GM13976 (cell line): ENCODE data around the gene ANKDD1B.
"Not testable (repeated sequence)": the region's sequence is repeated elsewhere in the genome, so short reads cannot be mapped to it uniquely, and the experiment has no call there.

Experiments used
- DNase-seq: peaks from one replicate; pipeline ENCODE4 v3.0.0; 2012; ENCODE audit warnings: low spot score
- CTCF ChIP-seq: IDR thresholded peaks from 2 replicates; pipeline ENCODE4 v1.5.1; 2012; ENCODE audit warnings: borderline replicate concordance, mild to moderate bottlenecking; ENCODE audit not compliant: insufficient read depth; ENCODE audit errors: extremely low read depth, missing control alignments, control extremely low read depth
- in situ Hi-C: fragments of 300-500 bp; cut with MboI; formaldehyde crosslinking; loops from one replicate; pipeline ENCODE4 v1.12.0; 2022; ENCODE audit warnings: low sequenced_read_pairs, mixed read lengths, inconsistent platforms; ENCODE audit not compliant: unreplicated experiment

The ANKDD1B gene

GRCh38 chr5:75574791-75575190 lies 36.5 kb upstream of the ANKDD1B start:
- in situ Hi-C loops, result no loop called here
- no peak for DNase-seq
- no peak for TF ChIP-seq CTCF

DNA sequence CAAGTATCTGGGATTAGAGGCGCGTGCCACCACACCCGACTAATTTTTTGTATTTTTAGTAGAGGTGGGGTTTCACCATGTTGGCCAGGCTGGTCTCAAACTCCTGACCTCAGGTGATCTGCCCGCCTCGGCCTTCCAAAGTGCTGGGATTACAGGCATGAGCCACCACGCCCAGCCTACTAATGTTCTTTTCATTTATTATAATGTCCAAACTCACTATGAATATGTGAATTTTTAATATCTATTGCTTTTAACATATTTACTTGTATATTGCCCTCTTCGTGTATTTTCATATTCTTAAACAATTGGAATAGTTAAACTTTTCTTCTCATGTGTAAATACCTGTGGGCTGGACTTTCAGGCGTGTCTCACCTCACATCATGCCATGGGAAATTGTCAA lies 33.0 kb upstream of the ANKDD1B start:
- DNase-seq, in situ Hi-C loops: not testable (repeated sequence)

DNA sequence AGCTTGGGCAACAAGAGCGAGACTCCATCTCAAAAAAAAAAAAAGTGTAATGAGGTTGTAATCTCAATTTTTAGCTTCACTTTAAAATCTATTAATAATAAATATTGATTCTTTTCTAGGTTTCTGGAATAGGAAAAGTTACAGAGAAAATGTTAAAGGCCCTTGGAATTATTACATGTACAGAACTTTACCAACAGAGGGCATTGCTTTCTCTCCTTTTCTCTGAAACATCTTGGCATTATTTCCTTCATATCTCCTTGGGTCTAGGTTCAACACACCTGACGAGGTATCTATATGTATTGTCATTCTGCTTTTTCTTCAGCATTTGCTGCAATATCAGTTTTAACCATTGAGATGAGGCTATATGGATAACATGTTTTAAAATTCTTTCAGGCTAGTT lies 26.6 kb upstream of the ANKDD1B start:
- TF ChIP-seq CTCF, result no peak
- in situ Hi-C loops, result no loop called here
- DNase-seq, result no peak

DNA sequence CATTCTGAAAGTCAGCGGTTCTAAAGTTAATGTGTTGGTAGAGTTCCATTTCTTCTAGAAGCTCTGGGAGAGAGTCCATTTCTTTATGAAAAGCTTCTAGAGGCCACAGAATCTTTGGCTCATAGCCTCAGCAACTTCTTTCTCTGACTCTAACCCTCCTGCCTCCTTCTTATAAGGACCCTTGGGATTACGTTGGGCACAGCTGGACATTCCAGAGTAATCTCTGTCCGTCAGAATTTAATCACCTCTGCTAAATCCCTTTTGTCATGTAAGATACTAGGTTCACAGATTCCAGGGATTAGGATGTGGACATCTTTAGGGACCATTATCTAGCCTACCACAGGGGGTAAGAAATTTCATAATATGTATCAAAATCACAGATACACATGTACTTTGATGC lies 22.6 kb upstream of the ANKDD1B start:
- no peak for DNase-seq
- in situ Hi-C loops, result no loop called here
- TF ChIP-seq CTCF, result no peak

- DNase-seq, result no peak
- no peak for TF ChIP-seq CTCF
- in situ Hi-C loops, result no loop called here
Measured at GRCh38 chr5:75600535-75600934, 10.7 kb upstream of the ANKDD1B start.

DNA sequence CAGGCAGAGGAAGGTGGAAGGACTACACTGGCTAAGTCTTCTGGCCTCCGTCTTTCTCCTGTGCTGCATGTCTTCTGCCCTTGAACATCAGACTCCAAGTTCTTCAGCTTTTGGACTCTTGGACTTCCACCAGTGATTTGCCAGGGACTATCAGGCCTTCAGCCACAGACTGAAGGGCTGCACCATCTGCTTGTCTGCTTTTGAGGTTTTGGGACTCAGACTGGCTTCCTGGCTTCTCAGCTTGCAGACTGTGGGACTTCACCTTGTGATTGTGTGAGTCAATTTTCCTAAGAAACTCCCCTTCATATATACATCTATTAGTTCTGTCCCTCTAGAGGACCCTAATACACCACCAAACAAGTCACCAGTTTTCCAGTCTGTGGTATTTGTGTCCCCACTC lies 9.7 kb upstream of the ANKDD1B start:
- DNase-seq, result no peak
- TF ChIP-seq CTCF, result no peak
- in situ Hi-C loops, result no loop called here

GRCh38 chr5:75601996-75602395 lies 9.3 kb upstream of the ANKDD1B start:
- in situ Hi-C loops, result no loop called here
- no peak for DNase-seq
- TF ChIP-seq CTCF, result no peak
